Measurements from ENCODE around the gene KIF26B.
"Not testable (repeated sequence)": the region's sequence is repeated elsewhere in the genome, so short reads cannot be mapped to it uniquely, and the experiment has no call there.

Gene KIF26B

DNA sequence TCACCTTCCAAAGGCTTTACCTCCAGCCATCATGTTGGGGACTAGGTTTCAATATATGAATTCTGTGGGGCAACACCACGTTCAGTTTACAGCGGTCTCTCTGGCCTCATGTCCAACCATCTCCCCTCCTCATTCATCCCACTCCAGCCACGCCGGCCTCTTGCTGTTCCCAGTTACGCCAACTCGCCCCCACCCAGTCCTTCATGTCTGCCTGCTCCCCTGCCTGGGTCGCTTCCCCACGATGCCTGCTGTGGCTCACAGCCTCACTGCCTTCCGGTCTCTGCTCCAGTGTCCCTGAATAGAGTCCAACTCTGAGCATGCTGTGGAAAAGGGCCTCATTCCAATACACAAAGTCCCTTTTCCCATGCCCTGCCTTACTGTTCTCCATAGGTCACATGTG is 193.8 kb downstream of the KIF26B start:
- DNase-seq (ENCODE audit: low spot score), result no peak
- no peak for FAIRE-seq

DNA sequence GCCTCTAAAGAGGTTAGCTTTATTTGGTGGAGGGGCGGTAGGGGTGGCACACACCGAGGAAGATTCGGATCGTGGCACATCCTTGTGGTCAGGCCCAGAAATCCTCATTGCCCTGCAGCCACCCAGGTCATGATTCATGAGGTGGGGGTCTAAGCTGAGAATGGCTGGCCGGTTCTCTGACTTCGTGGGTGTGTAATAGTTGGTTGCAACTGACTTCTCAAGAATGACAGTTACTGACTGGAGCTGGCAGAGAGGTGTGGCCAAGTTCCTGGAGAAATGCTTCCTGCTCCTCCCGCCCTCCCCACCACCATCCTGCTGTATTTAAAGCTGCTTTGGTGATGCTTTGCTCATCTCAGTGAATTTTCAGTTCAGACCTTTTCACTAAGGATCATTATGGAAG is 198.6 kb downstream of the KIF26B start:
- no peak for FAIRE-seq
- DNase-seq (ENCODE audit: low spot score), result no peak

DNA sequence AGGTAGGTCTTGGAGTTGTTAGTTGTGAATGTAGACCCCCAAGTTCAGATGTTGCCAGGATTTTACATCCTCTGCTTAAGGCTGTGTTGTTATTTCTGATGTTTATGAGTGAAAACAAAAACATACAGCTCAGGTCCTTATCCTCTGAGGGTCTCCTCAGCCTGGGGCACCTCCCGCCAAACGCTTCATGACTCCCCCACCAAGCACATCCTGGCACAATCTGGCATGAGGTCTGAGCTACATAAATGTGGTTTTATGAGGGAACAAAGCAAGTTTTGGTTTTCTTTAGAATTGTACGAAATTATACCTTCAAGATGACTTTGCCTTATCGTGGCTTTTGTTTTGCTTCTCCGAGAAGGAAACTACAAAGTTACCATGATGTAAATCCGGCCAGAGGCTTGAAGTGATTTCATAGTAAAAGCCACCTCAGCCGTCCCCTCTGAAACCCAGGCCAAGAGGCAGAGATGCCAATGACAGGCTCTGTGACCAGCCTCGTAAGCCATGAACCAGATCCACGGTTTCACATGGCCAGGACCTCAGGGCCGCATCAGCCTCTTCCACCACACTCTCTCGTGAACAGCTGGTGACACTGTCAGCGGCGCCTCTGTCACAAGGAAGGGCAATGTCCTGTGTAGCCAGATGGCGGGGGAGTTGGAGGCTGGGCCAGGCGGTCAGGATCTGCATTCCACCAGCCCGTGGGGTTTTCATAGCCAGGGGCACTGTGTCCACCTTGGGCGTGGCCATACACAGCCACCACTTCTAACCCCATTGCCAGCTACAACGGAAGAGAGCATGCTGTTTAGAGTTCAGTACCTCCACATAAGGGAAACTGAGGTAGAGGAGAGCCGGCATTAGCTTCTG is 199.4 kb downstream of the KIF26B start:
- DNase-seq (ENCODE audit: low spot score) (no peak), FAIRE-seq (no peak)

DNA sequence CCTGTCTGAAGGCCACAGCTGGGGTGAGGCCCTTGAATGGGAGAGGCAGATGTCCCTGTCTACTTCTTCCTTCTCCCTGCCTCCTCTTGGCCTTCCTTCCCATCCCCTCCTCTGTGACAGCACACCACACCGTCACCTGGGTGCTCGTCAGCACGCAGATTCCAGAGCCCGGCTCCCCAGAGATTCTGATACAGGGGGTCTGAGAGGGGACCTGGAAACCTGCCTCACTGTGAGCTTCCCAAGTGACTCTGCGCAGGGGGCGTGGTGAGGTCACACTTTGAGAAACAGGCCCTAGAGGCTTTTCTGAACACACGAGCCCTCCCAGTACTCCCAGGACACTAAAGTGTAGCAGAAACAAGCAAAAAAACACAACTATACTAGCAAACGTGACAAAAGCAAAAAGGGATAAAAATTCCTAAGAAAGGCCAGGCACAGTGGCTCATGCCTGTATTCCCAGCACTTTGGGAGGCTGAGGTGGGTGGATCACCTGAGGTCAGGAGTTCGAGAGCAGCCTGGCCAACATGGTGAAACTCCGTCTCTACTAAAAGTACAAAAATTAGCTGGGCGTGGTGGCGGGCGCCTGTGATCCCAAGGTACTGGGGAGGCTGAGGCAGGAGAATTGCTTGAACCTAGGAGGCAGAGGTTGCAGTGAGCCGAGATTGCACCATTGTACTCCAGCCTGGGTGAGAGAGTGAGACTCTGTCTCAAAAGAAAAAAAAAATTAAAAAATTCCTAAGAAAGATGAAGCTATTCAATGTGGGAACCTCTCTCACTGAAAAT is 201.3 kb downstream of the KIF26B start:
- not testable (repeated sequence) for DNase-seq (ENCODE audit: low spot score); FAIRE-seq

DNA sequence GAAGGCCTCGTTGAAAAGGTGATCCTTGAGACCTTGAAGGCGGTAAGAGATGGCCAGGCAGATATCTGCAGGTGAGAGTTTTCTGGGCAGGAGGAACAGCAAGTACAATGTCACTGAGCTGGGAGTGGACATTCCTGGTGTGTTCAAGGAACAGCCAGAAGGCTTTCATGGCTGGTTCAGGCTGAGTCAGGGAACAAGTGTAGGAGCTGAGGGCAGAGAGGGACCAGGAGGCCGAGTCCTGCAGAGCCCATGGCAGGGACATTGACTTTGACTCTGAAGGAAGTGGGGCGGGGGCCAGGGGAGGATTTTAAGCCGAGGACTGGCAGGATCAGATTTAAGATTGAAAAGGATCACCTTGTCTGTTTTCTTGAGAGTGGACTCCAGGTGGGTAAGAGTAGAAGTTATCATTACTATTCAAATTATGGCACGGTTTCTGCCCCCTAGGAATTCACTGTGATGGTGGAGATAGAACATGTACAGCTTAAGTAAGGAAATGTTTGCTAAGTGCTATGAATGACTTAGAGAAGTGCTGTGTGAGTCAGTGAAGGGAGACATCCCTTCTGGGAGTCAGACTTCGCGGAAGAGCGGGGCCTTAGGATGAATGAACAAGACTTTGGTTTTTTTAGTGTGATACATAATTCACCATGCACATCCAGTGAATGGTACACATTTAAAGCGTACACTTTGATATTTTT is 202.3 kb downstream of the KIF26B start:
- FAIRE-seq (no peak), DNase-seq (ENCODE audit: low spot score) (no peak)

DNA sequence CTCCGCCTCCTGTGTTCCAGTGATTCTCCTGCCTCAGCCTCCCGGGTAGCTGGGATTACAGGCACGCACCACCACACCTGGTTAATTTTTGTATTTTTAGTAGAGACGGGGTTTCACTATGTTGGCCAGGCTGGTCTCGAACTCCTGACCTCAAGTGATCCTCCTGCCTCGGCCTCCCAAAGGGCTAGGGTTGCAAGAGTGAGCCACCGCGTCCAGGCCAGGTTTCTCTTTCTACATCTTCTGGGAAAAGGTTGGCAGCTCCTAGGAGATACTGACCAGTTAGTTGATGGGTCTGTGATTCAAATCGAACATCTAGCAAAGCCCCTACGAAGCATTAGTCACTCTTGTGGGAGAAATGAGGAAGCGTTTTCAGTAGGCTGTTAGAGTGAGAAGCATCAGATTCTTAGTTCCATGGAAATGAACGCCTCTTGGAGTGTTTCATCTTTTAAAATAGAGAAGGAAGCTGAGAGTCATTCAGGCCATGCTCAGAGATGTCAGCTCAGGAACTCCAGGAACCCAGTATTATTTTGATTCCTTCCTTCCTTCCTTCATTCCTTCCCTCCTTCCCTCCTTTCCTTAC is 204.4 kb downstream of the KIF26B start:
- not testable (repeated sequence) for DNase-seq (ENCODE audit: low spot score); FAIRE-seq

DNA sequence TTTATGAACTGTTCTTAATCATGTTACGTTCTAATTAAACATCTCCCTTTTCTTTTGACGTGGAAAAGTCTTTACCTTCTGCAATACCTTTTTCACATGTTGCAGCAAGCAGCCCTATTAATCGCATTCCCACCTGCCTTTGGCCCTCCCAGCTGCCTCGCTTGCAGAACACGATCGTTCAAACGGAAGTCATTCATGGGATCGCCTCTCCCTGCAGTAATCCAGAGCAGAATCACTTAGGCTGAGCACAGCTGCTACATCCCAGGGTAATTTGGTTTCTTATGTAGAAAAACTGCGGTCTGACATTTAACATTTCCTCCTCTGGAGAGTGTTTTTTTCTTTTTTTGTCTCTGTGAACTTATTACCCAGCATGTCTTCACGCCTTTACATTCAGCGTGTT is 206.3 kb downstream of the KIF26B start:
- FAIRE-seq, result no peak
- no peak for DNase-seq (ENCODE audit: low spot score)

DNA sequence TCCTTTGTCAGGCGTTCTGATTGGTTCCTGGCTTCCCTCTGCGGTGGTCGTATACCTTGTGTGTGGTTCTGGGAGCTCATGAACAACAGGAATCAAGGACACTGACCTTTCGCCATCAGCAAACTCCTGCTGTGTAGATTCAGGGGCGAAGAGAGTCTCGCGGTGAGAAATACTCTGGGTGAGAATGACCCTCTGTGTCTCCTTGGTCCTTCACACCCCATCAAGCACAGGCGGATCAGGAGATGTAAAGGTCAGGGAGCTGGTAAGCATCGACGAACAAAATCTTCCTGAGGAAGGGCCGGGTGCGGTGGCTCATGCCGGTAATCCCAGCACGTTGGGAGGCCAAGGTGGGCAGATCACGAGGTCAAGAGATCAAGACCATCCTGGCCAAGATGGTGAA is 207.2 kb downstream of the KIF26B start:
- FAIRE-seq, result no peak

DNA sequence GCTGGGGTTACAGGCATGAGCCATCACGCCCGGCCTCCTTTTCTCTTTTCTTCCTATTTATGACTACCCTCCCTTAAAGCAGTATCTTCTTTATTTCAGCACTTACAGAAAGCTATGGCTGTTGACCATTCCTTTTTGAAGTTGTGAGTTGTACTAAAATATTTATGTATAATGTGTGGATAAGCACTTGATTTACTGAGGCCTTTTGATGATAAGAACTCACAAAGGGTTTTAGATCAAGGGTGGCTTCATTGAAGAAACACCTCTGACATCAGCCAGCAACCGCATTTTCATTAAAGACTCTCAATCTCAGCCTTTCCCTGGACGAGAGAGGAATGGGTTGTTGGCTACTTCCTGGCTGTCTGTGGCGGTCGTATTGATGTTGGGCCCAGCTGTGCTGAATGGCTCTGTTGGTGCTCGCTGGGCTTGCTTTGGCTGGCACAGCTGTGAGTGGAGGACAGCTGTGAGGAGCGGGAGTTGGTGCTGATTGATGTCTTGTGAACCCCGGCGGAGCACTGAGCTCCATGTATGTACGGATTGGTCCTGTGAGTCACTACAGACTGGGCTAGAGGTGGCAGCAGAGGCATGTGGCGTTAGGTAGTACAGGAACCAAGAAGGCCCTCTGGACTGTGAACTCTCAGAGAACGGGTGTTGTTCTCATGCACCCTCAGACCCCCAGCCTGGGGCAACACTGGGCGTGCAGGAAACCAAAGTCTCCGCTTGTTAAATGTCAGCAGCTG is 208.8 kb downstream of the KIF26B start:
- FAIRE-seq (no peak), DNase-seq (ENCODE audit: low spot score) (no peak)

More for the DNA sequence above, 207.2 kb downstream of the KIF26B start:
- DNase-seq (ENCODE audit: low spot score), result no peak

DNA sequence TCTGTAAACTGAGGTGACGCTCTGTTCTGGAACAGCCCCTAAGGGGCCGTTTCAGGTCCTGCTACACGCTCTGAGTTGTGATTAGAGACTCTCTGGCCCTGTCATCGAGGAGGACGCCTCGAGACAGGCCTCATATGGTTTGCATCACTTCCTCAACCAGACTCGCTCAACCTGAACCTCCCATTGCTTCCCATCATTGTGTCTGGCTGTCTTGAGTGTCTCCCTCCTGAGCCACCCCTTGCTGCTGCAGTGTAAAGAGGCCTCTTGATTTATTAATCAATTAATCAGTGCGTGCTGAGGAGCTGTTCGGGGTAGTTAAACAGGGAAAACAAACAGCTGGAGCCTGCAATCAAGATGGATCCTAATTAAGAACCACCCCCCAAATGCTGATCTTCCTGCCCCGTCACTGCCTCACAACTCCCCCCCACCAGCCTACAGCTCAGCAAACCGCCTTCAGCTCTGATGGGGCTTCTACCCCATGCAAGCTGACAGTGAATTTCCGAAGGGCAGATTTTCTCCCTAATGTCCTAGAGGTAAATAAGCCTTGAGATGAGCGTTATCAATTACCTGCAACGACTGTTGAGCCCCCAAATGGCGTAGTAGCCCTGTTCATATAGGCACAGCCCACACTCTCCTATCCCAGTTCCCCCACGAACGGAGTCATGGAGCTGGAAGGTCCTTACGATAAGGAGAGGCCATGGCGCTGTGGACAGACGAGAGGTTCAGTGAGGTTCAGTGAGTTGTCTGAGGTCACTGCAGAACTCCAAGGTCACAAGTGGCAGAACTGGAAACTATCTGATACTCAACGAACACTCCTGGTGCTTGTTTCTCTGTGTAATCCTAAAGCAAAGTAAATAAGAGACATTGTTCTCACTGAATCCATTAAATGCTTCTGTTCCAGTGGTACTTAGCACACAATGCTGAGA is 210.6 kb downstream of the KIF26B start:
- no peak for FAIRE-seq
- DNase-seq (ENCODE audit: low spot score), result no peak

DNA sequence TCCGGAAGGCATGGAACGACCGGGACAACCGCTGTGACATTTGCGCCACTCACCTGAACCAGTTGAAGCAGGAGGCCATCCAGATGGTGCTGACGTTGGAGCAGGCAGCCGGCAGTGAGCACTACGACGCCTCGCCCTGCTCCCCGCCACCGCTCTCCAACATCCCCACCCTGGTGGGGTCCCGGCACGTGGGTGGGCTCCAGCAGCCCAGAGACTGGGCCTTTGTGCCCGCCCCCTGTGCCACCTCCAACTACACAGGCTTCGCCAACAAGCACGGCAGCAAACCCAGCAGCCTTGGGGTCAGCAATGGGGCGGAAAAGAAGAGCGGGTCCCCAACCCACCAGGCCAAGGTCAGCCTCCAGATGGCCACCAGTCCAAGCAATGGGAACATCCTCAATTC is 212.1 kb downstream of the KIF26B start:
- FAIRE-seq (no peak), DNase-seq (ENCODE audit: low spot score) (no peak)

DNA sequence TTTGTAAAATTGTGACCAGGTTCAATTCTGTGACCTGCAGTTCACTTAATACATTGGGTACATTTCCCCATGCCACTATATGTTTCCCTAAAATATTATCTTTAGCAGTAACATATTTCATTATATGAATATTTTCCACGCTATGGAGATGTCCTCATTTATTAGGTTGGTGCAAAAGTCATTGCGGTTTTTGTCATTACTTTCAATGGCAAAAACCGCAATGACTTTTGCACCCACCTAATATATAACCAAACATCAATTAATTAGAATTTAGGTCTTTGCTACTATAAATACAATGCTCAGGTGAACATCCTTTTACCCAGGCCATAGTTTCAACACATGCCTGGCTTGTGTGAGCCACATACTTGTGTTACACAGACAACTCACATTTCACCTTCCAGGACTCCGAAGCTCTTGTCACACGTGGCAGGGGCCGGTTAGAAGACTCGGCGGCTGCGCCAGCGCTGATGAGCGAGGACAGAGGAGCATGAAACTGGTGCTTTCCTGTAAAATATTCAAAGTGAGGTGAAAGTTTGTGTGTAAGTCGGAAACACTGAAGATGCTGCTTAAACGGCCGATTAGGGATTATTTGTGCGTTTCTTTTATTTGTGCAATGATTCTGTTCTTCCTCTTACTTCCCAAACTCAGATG is 215.5 kb downstream of the KIF26B start:
- DNase-seq (ENCODE audit: low spot score), result no peak
- FAIRE-seq, result no peak

DNA sequence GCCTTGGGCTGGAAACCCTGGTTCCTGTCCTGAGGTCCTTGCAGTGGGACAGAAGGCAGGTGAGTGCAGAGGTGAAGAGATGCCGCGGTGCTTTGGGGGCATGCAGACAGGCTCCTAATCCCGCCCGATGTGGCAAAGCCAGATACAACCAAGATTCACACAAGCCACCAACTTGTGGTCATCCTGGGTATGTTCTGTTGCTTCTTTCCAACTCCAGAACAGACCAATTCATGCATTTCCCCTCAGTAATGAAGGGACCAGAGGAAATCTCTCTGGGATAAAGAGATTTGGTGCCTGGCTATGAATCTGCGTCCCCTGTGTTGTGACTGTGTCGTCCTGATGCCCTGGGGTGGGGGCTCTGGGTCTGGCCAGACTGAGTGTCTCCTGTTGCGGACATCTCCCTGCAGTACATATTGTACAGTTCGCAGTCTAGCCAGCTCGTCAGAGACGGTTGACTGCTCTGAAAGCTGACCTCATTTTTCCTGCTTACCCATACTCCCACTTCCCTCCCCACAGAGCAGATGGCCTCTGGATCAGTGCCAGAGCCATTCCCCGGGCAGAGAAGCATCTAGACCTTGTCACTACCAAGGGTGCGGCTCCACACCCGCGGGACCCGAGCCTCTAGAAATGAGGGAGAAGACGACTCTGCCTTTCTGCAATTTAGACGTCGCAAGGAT is 216.3 kb downstream of the KIF26B start:
- FAIRE-seq, result no peak
- DNase-seq (ENCODE audit: low spot score), result no peak

DNA sequence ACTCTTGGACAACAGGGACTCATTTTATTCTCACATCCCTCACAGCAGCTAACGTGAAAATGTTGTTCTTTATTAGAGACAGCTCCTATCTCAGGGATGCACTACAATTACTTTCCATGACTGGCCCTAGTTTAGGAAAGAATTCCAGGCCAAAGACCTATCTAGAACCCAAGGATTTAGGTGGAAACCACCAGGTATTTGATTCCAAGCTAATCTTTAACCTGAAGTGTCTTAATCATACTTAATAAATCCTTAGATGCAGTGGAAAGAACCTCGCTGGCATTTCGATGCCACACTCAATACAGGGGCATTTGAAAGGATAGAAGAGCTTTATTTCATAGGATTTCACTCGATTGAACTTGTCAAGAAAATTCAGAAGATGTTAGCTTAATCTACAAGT is 218.3 kb downstream of the KIF26B start:
- DNase-seq (ENCODE audit: low spot score) (no peak), FAIRE-seq (no peak)

DNA sequence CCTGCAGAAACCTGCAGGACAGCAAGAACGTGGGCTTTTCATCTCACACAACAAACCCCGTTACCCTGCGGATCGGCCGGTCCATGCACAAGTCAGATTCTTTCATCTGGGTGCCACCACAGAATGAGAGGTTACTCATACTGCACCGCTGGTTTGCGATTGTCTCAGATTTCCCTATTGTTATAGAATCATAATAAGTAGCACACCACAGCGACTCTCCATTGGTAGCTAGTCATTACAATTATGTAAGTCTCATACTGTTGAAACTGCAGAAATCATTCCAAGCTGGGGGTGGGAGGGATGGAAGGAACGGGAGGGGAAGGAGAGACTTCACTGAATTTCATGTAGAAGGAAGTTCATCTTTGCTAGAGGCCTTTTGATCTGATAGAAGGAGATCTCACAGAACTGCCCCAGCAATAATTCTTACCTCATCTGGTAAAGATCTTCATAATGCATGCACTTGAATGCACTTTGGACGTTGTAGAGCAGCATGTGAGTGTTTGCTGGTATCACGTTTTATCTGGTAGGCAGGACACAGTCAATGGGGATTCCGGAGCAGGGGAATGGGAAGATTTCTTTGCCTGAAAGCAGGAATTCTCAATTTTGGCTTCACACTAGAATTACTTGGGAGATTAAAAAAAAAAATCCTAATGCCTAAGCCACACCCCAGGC is 221.1 kb downstream of the KIF26B start:
- no peak for FAIRE-seq

DNA sequence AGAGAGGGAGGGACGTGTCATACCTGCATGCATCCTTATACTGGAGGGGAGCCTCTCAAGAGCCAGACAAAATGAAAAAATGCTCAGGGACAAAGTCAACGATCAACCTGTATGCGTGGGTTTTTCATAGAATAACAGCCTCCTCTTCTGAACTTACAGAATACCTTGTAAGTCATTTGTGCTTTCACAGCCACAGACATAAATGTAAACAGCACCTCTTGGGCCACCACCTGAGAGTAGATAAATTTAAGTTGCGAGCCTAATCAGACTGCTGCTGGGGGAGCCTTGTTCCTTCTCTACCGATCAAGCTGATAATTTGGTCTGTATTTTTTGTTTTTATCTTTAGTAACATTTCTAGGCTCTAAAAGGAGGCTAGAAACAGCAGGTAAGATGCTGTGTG is 223.1 kb downstream of the KIF26B start:
- FAIRE-seq (no peak), DNase-seq (ENCODE audit: low spot score) (no peak)

More for the DNA sequence above, 221.1 kb downstream of the KIF26B start:
- DNase-seq (ENCODE audit: low spot score), result peak; percentile 21

DNA sequence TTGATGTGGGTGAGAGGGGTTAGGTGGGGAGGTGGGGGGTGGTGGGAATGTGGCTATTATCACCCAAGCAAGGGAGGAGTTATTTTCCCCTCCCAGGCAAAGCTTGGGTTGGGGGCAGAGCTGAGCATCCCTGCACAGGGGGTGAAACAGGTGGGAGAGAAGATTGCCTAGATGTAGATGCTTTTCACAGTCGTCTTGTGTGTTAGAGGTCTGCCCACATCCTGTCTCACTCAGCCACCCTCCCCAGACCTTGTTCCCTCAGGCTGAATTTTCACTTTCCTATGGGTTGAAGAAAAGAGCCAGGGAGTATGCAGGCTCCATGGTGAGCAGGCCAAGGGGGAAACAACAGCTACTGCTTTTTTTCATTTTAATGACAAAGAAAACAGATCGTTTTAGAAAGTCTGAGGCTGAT is 223.5 kb downstream of the KIF26B start:
- FAIRE-seq (no peak), DNase-seq (ENCODE audit: low spot score) (no peak)

DNA sequence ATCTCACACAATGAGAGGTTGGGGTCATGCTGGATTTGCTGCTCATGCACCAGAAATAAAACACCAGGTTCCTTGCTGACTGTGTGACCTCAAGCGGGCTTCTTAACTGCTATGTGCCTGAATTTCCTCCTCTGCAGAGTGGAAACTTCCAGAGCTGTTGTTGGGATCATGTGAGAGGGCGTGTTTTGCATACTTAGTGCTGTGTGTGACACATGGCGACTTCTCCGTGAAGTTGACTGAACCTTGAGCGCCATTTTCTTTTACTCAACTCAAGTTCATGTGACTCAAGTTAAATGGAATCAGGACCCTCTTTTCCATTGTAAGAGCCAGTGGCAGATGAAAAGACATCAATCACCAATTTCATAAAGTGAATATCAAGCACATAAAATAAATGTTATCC is 224.0 kb downstream of the KIF26B start:
- DNase-seq (ENCODE audit: low spot score) (no peak), FAIRE-seq (no peak)

Measured in urothelium cell line (cell line).